Smooth muscle cell (in vitro differentiated cells): ENCODE results near the gene PGA5. TPM values are rescaled to one million over a fixed set of nuclear protein-coding genes. Genes with fewer than 3 reads are reported as not detected.
"Not testable (repeated sequence)": the region's sequence is repeated elsewhere in the genome, so short reads cannot be mapped to it uniquely, and the experiment has no call there.

Experiments
- DNase-seq: peaks from one replicate; lab custom pipeline; 2025; ENCODE audit not compliant: unreplicated experiment; lab: John Stamatoyannopoulos, UW
- H2AFZ ChIP-seq: fragments of 200-600 bp; sonication (generic); 2 replicates; pipeline ENCODE4 v1.6.0; 2016; ENCODE audit warnings: antibody characterized with exemption, low read depth, mild to moderate bottlenecking
- H3F3A ChIP-seq: fragments of 200-600 bp; sonication (generic); 2 replicates; pipeline ENCODE4 v1.6.0; 2017; ENCODE audit warnings: antibody characterized with exemption, low read depth
- H3K27ac ChIP-seq: fragments of 200-600 bp; sonication (generic); 2 replicates; pipeline ENCODE4 v1.5.1; 2016; ENCODE audit warnings: low read depth, mild to moderate bottlenecking
- H3K27me3 ChIP-seq: fragments of 200-600 bp; sonication (generic); 2 replicates; pipeline ENCODE4 v1.6.1; 2016; ENCODE audit warnings: low read depth, mild to moderate bottlenecking
- H3K36me3 ChIP-seq: fragments of 200-600 bp; sonication (generic); 2 replicates; pipeline ENCODE4 v1.5.1; 2016; ENCODE audit warnings: low read depth
- H3K4me1 ChIP-seq: fragments of 200-600 bp; sonication (generic); 2 replicates; pipeline ENCODE4 v1.5.1; 2016; ENCODE audit warnings: low read depth
- H3K4me2 ChIP-seq: fragments of 200-600 bp; sonication (generic); 2 replicates; pipeline ENCODE4 v1.6.0; 2016; ENCODE audit warnings: mild to moderate bottlenecking
- H3K4me3 ChIP-seq: fragments of 200-600 bp; sonication (generic); 2 replicates; pipeline ENCODE4 v1.5.1; 2016; ENCODE audit warnings: mild to moderate bottlenecking
- H3K79me2 ChIP-seq: fragments of 200-600 bp; sonication (generic); 2 replicates; pipeline ENCODE4 v1.6.0; 2016; ENCODE audit warnings: low read depth, mild to moderate bottlenecking
- H3K9ac ChIP-seq: fragments of 200-600 bp; sonication (generic); 2 replicates; pipeline ENCODE4 v1.6.0; 2016; ENCODE audit warnings: low read depth
- H3K9me3 ChIP-seq: fragments of 200-600 bp; sonication (generic); replicated peaks from 2 replicates; pipeline ENCODE4 v1.5.1; 2016; ENCODE audit warnings: low read depth
- H4K20me1 ChIP-seq: fragments of 200-600 bp; sonication (generic); 2 replicates; pipeline ENCODE4 v1.6.0; 2016; ENCODE audit warnings: low read depth
- WGBS: methylation state at CpG from one replicate; pipeline ENCODE4 v1.1.7; 2016; ENCODE audit warnings: low lambda C conversion rate; 5-methylcytosine and 5-hydroxymethylcytosine counted together
- polyA plus RNA-seq: library from polyadenylated mRNA; unstranded; fragments of >200 nt; fragmentation: Nextera tagmentation; extraction: Ambion mirVana; gene quantifications from 2 replicates; pipeline ENCODE4 v1.2.1, GENCODE V29; 2016
- total RNA-seq: library from RNA; depleted of rRNA; stranded (reverse); fragments of >200 nt; gene quantifications from 2 replicates; pipeline ENCODE4 v1.2.3, GENCODE V29; 2014

PGA5 gene
- total and polyA plus RNA-seq, 2 experiments from 2014 or later: 0.17 TPM; not detected in 1

DNA sequence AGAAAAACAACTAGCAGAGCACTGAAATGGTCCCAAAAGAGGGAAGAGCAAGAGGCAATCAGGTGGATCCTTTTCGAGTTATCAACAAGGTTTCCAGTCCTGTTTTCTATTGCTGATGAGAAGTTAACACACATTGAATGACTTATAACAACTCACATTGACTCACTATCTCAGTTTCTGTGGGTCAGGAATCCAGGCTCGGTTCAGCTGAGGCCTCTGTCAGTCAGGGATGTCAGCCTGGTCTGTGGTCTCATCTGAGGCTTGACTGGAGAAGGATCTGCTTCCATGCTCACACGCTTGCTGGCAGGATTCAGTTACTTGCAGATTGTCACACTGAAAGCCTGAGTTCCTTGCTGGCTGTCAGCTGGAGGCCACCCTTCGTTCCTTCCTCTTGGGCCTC, 22.7 kb upstream of the PGA5 start:
- WGBS: no CpG with 5 or more reads among the region's 4 CpGs
- not testable (repeated sequence) for H3K4me1 ChIP-seq

DNA sequence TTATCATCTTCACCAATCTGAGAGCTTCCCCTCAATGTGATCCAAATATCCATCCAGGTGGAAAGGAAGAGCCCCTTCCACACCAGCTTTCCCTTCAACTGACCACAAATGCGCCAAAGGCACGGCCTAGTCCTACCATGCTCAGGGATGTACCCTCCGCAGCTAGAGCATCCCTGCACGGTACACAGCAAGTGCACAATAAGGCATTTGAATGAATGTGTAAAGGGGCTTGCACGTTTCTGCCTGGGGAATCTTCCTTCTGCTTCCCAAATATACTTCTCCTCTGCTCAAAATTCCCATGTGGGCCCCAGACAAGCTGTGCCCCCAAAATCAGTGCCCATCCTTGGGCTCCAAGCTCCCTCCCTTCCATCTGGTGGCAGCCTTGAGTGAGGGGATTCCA, 22.0 kb upstream of the PGA5 start:
- 96% methylated on average over 5 of the region's 5 CpGs for WGBS
- H3K4me3 ChIP-seq, H3K27ac ChIP-seq, H3K36me3 ChIP-seq, H3K9me3 ChIP-seq, H2AFZ ChIP-seq, H4K20me1 ChIP-seq, H3K4me1 ChIP-seq, DNase-seq, H3F3A ChIP-seq, H3K4me2 ChIP-seq, H3K27me3 ChIP-seq, H3K9ac ChIP-seq, H3K79me2 ChIP-seq: not testable (repeated sequence)

More for the DNA sequence above, 22.7 kb upstream of the PGA5 start:
- H2AFZ ChIP-seq, H3K27me3 ChIP-seq, H3K9me3 ChIP-seq, H3K36me3 ChIP-seq, H3K4me2 ChIP-seq, H3K27ac ChIP-seq, H3K79me2 ChIP-seq, DNase-seq, H3F3A ChIP-seq, H3K9ac ChIP-seq, H3K4me3 ChIP-seq, H4K20me1 ChIP-seq: not testable (repeated sequence)

DNA sequence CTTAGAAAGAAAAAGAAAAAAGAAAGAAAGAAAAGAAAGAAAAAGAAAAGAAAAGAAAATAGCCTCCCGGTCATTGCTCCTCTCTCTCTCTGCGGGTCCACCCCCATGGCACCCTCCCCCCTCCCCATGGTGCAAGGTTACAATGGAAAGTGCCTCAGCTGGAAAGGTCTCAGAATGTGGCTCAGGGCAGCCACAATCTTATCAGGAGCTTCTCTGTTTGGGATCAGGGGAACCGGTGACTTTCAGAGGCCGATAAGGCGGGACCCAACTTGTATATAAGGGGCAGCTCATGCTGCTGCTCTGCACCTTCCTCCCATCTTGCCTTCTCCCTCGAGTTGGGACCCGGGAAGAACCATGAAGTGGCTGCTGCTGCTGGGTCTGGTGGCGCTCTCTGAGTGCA, 18.9 kb upstream of the PGA5 start, which contains the start of gene PGA4:
PGA4 (plus strand) TSS at position 301 of the 400 bp plus-strand sequence; CDS start at position 355, 54 bp downstream.
- DNase-seq, H3K9ac ChIP-seq, H3K4me2 ChIP-seq, H3K27ac ChIP-seq, H3K9me3 ChIP-seq, H3F3A ChIP-seq, H3K79me2 ChIP-seq, H2AFZ ChIP-seq, H3K27me3 ChIP-seq, H3K4me3 ChIP-seq, H3K36me3 ChIP-seq, H3K4me1 ChIP-seq, H4K20me1 ChIP-seq: not testable (repeated sequence)
- no CpG with 5 or more reads among the region's 8 CpGs for WGBS

DNA sequence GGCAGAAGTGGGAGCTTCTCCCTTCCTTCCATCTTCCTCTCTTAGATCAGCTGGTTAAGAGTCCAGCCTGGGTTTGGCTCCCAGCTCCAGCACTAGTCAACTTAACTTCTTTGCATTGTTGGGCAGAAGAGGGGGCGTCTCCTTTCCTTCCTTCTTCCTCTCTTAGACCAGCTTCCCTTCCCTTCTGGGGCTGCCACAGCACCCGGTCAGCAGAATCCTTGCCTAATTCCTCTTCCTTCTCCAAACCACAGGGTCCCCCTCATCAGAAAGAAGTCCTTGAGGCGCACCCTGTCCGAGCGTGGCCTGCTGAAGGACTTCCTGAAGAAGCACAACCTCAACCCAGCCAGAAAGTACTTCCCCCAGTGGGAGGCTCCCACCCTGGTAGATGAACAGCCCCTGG, 18.3 kb upstream of the PGA5 start:
- H3K9ac ChIP-seq, H3K27me3 ChIP-seq, H2AFZ ChIP-seq, H3K27ac ChIP-seq, H3K36me3 ChIP-seq, H3K4me3 ChIP-seq, H3K4me1 ChIP-seq, H3F3A ChIP-seq, DNase-seq, H3K9me3 ChIP-seq, H3K79me2 ChIP-seq, H4K20me1 ChIP-seq, H3K4me2 ChIP-seq: not testable (repeated sequence)
- WGBS: no CpG with 5 or more reads among the region's 5 CpGs

DNA sequence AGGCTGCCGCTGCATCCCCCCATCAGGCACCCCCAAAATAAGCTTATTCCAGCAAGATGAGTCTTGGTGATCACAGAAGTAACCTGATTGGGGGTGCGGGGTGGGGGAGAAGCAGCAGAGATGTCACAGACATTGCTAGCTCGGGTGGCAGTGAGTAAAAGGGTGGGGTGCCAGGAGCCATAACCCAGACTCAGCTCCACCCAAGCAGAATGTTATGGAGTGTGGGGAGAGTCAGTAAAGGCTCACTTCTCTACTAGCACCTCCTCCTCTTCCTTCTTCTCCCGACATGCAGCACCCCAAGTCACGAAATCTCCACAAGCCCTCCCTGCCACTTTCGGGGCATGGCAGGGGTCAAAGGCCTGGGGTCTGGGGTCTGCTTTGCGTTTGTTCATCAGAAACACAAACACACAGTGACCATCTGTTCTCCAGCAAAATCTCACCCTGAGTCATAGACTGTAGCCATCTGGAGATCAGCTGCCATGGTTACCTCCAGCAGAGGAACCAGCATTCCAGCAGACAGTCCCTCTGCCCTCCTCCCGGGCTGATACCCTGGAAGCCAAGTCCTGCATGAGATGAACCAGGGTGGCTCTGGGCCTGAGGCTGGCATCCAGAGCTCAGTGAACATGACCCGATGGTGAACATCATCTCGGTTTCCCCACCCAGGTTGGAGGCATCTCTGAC, 14.4 kb upstream of the PGA5 start:
- H3K9me3 ChIP-seq, H3K79me2 ChIP-seq, H3K36me3 ChIP-seq, H3F3A ChIP-seq, H3K27me3 ChIP-seq, H3K4me3 ChIP-seq, H2AFZ ChIP-seq, H3K27ac ChIP-seq, H3K4me2 ChIP-seq, H3K4me1 ChIP-seq, H4K20me1 ChIP-seq, H3K9ac ChIP-seq, DNase-seq: not testable (repeated sequence)
- whole genome bisulfite sequencing: no CpG with 5 or more reads among the region's 10 CpGs

DNA sequence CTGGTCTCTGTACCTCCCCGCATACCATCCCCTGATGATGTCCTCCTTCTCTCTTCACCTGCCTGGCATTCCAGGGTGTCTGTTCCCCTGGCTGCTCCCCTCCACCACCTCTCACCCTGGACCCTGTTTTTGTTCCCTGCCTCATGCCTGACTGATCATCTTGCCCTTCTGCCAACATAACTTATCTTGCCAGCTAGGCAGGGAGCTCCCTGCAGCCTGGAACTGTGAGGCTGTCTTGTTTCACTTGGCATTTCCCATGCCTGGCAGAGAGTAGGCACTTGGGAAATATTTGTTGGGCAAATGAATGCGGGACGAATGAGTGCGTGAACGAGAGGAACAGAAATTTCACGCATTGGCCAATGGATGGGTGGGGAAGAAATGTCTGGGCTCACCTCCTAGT, 11.5 kb upstream of the PGA5 start:
- H3K9me3 ChIP-seq, H3K4me2 ChIP-seq, H3K27me3 ChIP-seq, H3K4me1 ChIP-seq, H2AFZ ChIP-seq, H4K20me1 ChIP-seq, H3K4me3 ChIP-seq, H3K36me3 ChIP-seq, DNase-seq, H3K79me2 ChIP-seq, H3K9ac ChIP-seq, H3K27ac ChIP-seq, H3F3A ChIP-seq: not testable (repeated sequence)
- WGBS: no CpG with 5 or more reads among the region's 6 CpGs

DNA sequence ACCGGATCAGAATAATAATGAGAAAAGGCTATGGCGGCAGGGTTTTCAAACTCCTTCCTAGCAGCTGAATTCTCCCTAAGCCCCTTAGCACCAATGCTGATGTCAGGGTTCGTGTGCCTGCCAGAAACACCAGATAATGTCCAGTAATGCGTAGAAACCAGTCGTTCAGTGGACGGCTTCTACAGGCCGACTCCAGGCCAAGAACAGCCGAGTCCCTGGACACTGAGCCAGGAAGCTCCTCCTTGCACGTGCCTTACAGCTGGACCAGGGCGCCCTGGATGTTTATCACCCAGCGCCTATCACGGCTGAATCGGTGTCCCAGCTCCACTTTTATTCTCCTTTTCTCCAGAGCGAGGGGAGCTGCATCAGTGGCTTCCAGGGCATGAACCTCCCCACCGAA, 9.9 kb upstream of the PGA5 start:
- H2AFZ ChIP-seq, H3K79me2 ChIP-seq, H4K20me1 ChIP-seq, H3K9ac ChIP-seq, H3K4me1 ChIP-seq, H3K36me3 ChIP-seq, H3K9me3 ChIP-seq, H3K27me3 ChIP-seq, DNase-seq, H3K4me2 ChIP-seq, H3F3A ChIP-seq, H3K27ac ChIP-seq, H3K4me3 ChIP-seq: not testable (repeated sequence)
- WGBS: no CpG with 5 or more reads among the region's 15 CpGs

DNA sequence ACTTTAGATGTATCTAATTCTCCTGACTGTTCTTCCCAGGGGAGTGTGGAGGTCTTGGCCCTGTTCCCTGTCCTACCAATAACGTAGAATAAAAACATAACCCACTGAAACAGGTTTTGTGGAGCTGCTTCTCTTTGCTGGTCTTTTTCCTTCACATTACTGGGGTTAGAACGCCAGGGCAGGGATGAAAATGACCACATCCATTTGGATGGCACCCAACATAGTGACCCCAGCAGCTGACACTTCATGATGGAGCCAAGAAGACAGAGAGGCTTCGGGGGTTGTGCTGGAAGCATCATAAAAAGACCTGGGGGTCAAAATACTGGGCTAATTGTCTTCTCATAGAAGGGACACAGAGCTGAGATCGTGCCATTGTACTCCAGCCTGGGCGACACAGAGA, 9.4 kb upstream of the PGA5 start:
- H3K27ac ChIP-seq, H3K27me3 ChIP-seq, H3F3A ChIP-seq, H3K4me1 ChIP-seq, DNase-seq, H3K9me3 ChIP-seq, H3K79me2 ChIP-seq, H3K36me3 ChIP-seq, H4K20me1 ChIP-seq, H3K4me2 ChIP-seq, H3K9ac ChIP-seq, H3K4me3 ChIP-seq, H2AFZ ChIP-seq: not testable (repeated sequence)
- WGBS: 83% methylated on average over 2 of the region's 5 CpGs
